Activated CD4-positive, alpha-beta T cell treated with anti-CD3 and anti-CD28 coated beads, Interleukin-2, amount 10 ng/mL, durations not matched to agents 7 days and 5 days (primary cell): ENCODE measurements around the gene TOR1AIP1. TPM values are rescaled to one million over a fixed set of nuclear protein-coding genes. Genes with fewer than 3 reads are reported as not detected.

ENCODE experiments used
- total RNA-seq, 2 experiments: library from RNA; stranded (reverse); gene quantifications; one replicate each; pipeline ENCODE4 v1.2.3, GENCODE V29; 2021

The TOR1AIP1 gene
- total RNA-seq, 2 experiments from 2014 or later: 70.2 to 91.1 TPM

Other genes with a start within 250 kb of the TOR1AIP1 start
- not detected for gene FAM163A, start 139.0 kb upstream of the TOR1AIP1 start, total RNA-seq
- gene TOR1AIP2, start 4.5 kb upstream of the TOR1AIP1 start, total RNA-seq: 10 to 100 TPM; 49.2 to 49.3 TPM
- gene CEP350, start 72.5 kb downstream of the TOR1AIP1 start, total RNA-seq: 10 to 100 TPM; 65.7 to 70.1 TPM